ENCODE results near the gene SLCO2A1.

- TF ChIP-seq CTCF (IDR thresholded peaks at IDR 0.05; ENCODE audit: insufficient read depth, low read length, poor library complexity, severe bottlenecking) (no peak), EZH2phosphoT487 (conservative IDR thresholded peaks at IDR 0.05; ENCODE audit: low read length) (no peak)
Measured at GRCh38 chr3:134077649-134078161, 48.0 kb upstream of the SLCO2A1 start.

All from SU-DHL-6 (cell line).